IPS-18c (cell line): ENCODE results near the gene HOXD12.

ENCODE experiments used
- H3K4me3 ChIP-seq: 2 replicates; pipeline ENCODE4 v1.7.0; 2013; ENCODE audit warnings: low read depth, mild to moderate bottlenecking, low read length, moderate library complexity; ENCODE audit not compliant: insufficient read depth
- H3K9me3 ChIP-seq: one replicate; pipeline ENCODE4 v1.6.1; 2013; ENCODE audit warnings: mild to moderate bottlenecking, low read length, moderate library complexity; ENCODE audit not compliant: control insufficient read depth, insufficient read depth

The HOXD12 gene

DNA sequence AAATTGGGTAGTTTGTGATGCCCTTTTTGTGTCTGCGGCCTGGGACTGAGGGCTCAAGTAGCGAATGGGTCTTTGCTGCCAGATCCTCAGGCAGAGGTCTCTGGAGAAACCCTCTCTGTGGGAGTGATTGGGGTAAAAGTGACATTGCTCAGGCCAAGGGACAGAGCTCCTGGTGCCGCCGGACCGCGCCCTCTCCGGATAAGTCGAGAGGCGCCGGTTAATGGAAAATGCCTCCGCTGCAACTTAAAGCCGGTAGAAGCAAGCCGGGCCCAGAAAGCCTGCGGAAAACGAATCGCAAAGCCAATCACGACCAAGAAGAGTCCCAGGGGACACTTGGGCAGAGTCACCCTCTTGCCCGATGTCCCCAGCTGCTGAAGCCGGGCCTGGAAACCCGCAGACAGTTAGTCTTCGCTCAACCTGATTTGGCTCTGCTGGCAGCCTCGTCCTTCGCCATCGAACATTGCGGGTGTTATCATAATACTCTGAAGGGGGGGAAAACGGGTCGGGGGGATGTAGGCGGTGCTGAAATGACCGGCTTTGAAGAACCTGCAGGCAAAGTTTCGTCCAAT lies 352 bp upstream of the HOXD12 start:
- peaks cover 2% of the 10 kb centered on the region for H3K9me3 ChIP-seq
- no peak overlapping the region for H3K4me3 ChIP-seq

DNA sequence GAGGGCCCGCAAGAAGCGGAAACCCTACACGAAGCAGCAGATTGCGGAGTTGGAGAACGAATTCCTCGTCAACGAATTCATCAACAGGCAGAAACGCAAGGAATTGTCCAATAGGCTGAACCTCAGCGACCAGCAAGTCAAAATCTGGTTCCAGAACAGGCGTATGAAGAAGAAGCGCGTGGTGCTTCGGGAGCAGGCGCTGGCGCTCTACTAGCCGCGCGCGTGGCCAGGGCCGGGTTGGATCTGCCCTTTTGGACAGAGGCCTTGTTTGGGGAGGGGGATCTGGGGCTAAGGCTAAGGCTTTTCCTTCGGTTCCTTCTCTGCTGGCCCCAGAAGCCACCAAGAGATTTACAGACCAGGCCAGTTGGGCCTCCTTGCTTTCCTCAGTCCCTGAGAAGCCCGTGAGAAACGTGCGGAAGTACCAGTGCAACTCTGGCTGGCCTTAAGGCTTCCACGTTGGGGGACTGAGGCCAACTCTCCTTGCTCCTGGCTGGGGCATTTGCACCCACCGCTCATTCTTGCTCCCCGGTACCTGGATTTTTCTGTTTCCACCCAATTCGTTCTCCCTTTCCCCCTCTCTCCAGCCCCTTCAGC lies 1.0 kb downstream of the HOXD12 start:
- Histone ChIP-seq H3K9me3 (peaks cover 2% of the 10 kb centered on the region), H3K4me3 (no peak overlapping the region)

DNA sequence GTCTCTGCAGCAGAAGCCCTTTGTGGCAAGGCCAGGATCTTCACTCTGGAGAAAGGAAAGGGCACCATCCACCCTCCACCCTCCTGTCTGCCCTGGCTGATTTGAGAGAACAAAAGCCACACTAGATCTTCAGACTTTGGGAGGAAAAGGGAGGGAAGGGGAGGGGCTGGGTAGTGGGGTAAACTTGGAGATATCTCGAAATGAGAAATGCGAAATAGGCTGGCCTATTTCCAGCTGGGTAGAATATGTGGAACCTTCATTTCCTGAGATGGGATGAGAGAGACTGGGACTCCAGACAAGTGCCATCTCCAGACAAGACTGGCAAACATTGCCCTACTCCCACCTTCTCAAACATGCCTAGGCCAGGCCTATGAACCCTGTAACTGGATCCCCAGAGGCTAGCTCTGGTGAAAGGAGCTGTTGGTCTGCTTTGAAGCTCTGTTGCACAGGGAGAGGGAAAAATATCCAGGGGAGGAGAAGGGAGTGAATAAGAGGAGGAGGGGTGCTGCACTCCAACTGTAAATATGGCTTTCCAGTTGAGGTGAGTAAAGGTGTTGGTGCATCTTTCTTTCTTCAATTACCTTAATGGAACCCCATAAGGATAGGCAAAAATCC lies 1.7 kb downstream of the HOXD12 start:
- H3K4me3 ChIP-seq = no peak overlapping the region
- peaks cover 2% of the 10 kb centered on the region for H3K9me3 ChIP-seq

DNA sequence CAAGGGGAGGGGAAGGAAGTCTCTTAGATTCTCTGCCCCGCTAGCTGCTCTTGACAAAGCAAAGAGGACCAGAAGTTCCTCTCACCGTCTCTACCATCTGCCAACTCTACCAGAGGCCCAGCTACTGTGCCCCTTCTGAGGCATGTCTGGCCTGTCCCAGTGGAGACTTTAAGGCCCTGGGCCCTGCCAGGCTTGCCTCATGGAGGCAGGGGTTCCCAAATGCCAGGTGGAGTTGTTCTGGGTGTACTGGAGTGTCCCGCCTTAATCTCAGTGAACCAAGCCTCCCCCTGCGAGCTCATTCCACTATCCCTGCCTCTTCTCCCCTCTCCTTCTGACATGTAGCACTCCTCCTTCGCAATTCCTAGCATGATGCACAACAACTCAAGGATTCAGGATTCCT lies 2.2 kb downstream of the HOXD12 start:
- Histone ChIP-seq H3K9me3 (peaks cover 2% of the 10 kb centered on the region), H3K4me3 (no peak overlapping the region)

DNA sequence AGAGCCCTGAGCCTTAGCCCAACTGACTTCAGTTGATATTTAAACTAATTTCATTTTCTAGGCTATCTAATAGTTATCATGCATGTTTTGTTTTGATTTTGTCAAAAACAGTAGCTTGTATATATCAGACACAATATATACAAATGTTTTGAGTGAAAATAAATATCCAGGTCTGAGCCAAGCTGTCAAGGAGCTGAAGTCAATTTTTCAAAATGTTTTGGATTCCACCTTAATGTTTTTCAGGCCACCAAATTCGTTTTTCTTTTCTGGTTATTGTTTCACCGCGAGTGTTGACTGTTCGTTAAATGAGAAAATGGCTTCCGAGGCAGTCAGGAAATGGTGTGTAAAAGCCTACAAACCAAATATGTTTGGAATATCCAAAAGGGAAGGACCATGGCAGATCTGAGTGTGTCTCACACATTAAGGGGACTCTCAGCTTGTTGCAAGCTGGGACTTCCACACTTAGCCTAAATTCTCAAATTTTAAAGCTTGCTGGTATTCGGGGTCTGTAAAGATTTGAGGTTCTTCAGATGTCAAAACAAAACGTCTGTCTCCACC lies 2.8 kb downstream of the HOXD12 start:
- no peak overlapping the region for H3K4me3 ChIP-seq
- peaks cover 2% of the 10 kb centered on the region for H3K9me3 ChIP-seq

DNA sequence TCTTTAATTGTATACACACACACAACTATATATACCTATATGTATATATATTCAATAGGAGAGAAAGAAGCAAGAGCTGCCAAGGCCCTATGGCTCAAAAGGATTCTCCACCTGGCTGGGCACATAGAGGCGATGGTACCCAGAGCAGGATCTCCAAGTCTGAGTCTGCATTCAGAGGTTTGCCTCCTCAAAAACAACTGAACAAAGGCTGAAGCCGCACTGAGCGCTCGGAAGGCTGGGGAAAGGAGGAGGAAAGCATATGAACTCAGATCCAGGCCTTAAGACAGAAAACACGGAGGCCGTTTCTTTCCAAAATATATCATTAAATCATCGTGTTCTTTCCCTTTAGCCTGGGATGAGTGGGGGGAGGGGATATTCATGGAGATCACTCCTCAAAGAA lies 3.6 kb downstream of the HOXD12 start:
- H3K9me3 ChIP-seq = peaks cover 2% of the 10 kb centered on the region
- no peak overlapping the region for H3K4me3 ChIP-seq

DNA sequence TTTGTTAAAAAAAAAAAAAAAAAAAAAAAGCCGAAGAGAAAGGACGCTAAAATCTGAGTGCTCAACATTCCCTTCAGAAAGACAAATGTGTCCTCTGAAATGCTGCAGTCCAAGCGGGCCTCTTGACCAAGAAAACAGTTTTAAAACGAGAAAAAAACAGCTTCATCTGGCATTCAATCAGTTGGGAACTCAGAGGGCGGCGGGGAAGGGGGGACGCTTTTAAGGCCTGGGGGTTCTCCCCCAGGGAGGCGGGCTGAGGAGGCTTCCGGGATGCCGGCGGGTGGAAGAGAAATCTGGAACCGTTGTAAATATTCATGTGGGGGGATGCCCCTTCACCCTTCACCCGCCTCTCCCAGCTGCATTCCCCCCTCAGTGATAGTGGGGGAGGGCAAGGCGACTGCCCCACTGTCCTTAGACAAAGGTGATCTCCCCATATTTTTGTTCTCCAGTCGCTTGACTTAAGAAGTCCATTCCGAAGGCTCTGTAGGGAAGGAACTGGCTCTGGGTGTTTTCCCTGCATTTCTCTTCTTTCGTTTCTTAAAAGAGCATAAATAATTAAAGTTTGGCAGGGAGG lies 4.2 kb downstream of the HOXD12 start:
- H3K9me3 ChIP-seq = peaks cover 2% of the 10 kb centered on the region
- no peak overlapping the region for H3K4me3 ChIP-seq

DNA sequence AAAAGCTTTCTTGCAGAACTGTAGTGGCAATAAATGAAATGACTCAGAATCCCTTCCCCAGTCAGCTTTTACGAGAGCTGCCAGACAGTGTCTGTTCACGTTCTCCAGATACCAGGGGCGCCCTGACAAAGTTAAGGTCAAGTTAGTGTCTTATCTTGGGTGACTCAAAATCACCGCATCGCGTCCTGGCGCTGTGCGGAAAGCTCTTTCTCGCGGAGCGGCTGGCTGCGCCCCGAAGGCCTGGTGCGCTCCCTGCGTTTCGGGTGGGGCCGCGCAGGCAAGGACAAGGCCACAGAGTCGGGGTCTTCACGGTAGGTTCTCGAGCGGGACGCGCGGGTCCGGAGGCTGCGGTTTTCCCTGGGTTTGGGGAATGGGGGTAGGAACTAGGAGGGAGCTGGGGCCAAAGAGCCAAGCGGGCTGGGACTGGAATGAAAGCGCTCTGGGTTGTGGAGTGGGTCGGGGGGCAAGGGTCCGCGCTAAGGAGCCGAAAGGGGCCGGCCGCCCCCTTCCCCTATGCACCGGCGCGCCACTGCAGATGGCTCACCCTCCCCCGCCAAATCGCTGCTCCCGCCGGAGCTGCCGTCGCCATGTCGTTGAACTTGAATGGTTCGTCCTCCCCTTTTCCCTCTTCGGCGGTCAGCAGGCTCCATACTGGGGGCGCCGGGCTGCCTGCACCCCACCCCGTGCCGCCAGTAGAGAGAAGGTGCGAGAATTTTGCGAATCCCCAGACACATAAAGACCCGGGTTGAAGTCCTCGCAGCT lies 4.9 kb downstream of the HOXD12 start:
- 0 out of 2 replicates have a peak overlapping the region, but pooled peaks have one; percentile 15 for H3K4me3 ChIP-seq

DNA sequence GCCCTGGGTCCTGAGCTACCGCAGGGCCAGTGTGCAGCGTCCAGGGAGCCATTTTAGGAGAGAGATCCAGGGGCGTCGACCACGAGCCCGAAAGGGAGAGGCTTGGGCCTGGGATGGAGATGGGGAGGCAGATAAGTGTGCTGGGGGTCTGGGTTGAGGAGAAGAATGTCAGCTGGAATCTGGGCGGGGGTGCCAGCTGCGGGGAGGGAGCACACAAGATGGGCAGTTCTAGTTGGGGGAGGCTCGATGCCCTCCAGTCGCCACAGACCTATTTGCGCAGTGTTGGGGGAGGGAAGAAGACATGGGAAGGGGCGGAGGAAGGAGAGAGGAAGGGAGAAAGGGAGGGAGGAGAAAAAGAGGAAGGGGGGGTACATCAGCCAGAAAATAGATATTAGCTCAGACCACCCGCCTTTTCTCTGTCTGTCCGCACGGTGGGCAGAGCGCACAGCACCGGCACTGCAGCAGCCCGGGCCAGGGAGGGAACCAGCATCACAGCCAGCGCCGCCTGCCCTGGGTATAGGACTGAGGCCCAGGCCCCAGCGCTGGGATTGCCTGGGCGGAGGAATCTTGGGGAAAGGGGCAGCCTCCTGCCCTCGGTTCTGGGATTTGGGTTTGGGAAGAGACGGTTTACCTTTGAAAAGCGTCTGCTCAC lies 5.6 kb downstream of the HOXD12 start:
- Histone ChIP-seq H3K4me3 (0 out of 2 replicates have a peak overlapping the region, but pooled peaks have one; percentile 15), H3K9me3 (no peaks in the 10 kb centered on the region)

More for the DNA sequence above, 4.9 kb downstream of the HOXD12 start:
- peaks cover 2% of the 10 kb centered on the region for H3K9me3 ChIP-seq

DNA sequence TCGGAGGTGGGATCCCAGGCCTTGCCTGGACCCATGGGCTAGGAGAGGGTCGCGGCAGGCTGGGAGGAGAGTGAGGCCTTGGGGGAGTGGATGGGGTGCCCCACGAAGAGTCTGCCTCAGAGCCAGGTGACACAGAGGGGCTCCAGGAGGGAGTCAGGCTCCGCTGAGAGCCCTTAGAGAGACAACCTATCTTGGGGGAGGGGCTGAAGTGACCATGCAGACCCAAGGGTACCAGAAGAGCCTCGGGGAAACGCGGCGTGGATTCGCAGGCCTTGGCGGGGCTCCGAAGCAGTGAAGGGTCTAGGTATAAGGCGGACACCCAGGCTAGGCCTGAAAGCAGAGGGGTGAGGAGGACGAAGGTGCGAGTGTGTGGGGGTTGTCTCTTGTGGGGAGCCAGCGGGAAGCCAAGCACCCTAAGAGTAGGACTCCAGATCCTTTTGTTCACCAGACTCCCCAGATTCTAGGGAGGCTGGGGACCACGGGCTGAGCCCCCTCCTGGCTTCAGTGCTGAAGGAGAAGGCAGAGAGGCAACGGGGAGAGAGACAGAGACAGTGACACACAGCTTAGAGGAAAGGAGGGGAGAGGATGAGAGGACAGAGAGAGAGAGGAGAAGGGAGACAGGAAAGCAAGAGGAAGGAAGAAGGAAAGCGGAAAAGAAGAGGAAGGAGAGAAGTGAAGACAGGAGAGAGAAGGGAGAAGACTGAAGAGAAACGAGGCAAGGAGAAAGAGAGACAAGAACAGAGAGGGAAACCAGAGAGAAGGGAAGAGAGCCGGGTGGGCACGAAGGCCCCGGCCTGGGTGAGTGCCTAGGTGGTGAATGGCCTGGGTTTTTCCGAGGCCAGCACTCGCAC lies 6.4 kb downstream of the HOXD12 start:
- Histone ChIP-seq H3K4me3 (no peak overlapping the region; the same call in 1 of the 2 replicates), H3K9me3 (no peaks in the 10 kb centered on the region)

DNA sequence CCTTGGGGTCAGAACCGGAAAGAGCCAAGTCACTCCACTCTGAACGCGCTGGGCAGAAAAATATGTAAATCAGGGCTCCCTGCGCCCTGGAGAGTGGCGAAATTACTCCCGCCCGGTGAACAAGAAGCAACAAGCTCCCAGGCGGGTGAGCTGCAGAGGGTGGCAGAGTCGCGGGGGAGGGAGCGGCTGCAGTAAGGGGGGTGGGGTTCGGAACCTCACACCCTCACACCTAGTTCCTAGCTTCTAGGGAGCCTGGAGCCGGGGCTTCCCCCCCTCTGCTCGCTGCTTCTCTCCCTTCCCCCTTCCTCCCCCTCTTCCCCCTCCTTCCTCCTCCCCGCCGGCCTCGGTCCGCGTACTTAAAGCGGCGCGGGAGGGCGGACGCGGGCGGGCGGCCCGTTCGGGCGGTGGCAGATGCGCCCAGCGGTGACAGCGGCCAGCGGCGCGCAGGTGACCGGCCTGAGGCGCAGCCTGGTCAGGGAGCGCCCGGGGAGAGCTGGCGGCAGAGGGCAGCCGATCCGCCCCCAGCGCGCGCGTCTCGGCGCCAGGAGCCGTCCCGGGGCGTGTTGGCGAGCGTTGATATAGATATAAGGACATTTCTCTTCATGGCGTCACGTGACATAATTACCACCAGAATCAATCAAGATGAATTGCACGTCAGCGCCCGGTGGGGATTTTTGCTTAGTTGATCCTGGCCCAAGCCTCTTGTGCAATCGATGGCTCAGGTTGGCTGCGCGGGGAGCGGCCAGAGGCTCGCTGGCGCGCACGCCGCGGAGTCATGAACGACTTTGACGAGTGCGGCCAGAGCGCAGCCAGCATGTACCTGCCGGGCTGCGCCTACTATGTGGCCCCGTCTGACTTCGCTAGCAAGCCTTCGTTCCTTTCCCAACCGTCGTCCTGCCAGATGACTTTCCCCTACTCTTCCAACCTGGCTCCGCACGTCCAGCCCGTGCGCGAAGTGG lies 7.3 kb downstream of the HOXD12 start, which contains the start of gene HOXD11:
Gene HOXD11, plus strand, starts transcription at position 700 of the 959 bp plus-strand sequence. Its CDS starts 76 bp downstream, at position 776.
- peak within 1 kb of the TSS; percentile 28 for H3K4me3 ChIP-seq
- no peaks in the 10 kb centered on the region for H3K9me3 ChIP-seq

DNA sequence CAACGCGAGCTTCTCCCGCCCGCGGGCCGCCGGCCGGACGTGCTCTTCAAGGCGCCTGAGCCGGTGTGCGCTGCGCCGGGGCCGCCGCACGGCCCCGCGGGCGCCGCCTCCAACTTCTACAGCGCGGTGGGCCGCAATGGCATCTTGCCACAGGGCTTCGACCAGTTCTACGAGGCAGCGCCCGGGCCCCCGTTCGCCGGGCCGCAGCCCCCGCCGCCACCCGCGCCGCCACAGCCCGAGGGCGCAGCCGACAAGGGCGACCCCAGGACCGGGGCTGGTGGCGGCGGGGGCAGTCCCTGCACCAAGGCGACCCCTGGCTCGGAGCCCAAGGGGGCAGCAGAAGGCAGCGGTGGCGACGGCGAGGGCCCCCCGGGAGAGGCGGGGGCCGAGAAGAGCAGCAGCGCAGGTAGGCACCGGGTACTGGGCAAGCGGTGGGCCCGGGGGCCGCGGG lies 8.2 kb downstream of the HOXD12 start:
- H3K4me3 ChIP-seq = no peak overlapping the region

DNA sequence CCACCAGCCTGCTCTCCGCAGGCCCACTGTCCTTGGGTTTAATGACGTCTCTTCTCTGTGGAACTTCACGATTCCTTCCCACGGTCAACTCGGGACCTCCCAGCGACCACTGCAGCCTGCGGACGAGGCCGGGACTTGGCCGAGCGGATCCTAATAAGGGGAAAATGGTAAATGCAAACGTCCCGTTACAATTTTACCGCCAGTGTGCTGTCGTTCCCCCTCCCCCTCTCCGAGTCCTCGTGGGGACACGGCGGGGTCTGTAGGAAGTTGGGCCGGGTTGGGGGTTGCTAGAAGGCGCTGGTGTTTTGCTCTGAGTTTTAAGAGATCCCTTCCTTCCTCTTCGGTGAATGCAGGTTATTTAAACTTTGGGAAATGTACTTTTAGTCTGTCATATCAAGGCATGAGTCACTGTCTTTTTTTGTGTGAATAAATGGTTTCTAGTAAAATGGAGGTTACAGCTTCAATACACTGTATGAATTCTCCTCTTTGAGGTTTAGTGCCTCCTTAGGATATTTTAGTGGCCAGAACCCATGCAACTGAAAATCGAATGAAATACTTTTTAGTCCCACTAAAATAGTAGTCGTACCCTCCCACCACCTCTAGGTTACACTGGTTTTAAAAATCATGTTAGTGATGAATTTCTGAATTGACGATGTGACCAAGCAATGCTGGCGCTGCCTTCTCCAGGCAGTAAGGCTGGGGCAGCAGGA lies 9.8 kb downstream of the HOXD12 start:
- no peak overlapping the region for H3K4me3 ChIP-seq
- no peaks in the 10 kb centered on the region for H3K9me3 ChIP-seq

More for the DNA sequence above, 8.2 kb downstream of the HOXD12 start:
- no peaks in the 10 kb centered on the region for H3K9me3 ChIP-seq

DNA sequence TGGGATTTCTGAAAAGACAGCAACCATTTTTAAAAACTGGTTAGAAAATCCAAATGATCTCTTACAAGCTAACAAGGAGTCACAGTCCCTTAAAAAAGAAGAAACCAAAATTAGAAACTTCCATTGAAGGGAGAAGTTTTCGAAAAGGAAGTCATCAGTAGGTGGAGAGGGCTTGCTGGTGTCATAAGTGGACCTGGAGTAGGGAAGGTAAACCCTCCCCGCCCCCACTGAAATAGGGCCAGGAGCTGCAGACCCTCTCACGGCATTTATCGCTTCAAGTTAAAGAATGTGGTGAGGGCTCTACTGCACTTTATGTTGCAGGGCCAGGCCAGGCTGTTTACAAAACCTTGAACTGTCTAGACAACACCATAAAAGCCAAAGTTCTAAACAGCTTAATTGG lies 10.4 kb downstream of the HOXD12 start:
- H3K4me3 ChIP-seq = no peak overlapping the region
- H3K9me3 ChIP-seq = no peaks in the 10 kb centered on the region
